AG20443 (cell line): ENCODE measurements around the gene TCL1A.
"Not testable (repeated sequence)": the region's sequence is repeated elsewhere in the genome, so short reads cannot be mapped to it uniquely, and the experiment has no call there.

Source experiments
- DNase-seq: peaks from one replicate; pipeline ENCODE4 v3.0.0; 2012; ENCODE audit warnings: low spot score, mixed read lengths

Gene TCL1A

GRCh38 chr14:95675486-95675885, 38.4 kb downstream of the TCL1A start:
- DNase-seq: no peak

- no peak for DNase-seq
Measured at GRCh38 chr14:95674613-95675012, 39.3 kb downstream of the TCL1A start.

GRCh38 chr14:95668235-95668772, 45.6 kb downstream of the TCL1A start:
- DNase-seq: no peak

- no peak for DNase-seq
Measured at GRCh38 chr14:95667249-95667693, 46.7 kb downstream of the TCL1A start.

- DNase-seq: no peak
Measured at GRCh38 chr14:95666450-95666849, 47.5 kb downstream of the TCL1A start.

GRCh38 chr14:95665530-95665929, 48.4 kb downstream of the TCL1A start:
- DNase-seq: not testable (repeated sequence)

GRCh38 chr14:95664546-95664945, 49.4 kb downstream of the TCL1A start:
- no peak for DNase-seq

GRCh38 chr14:95664066-95664465, 49.9 kb downstream of the TCL1A start:
- no peak for DNase-seq

- no peak for DNase-seq
Measured at GRCh38 chr14:95663226-95663797, 50.6 kb downstream of the TCL1A start.

GRCh38 chr14:95662376-95663186, 51.3 kb downstream of the TCL1A start:
- DNase-seq: no peak

GRCh38 chr14:95660651-95661515, 53.0 kb downstream of the TCL1A start:
- no peak for DNase-seq

- no peak for DNase-seq
Measured at GRCh38 chr14:95659990-95660385, 53.9 kb downstream of the TCL1A start.
